ENCODE measurements around the gene XRN2.
"Not testable (repeated sequence)": the region's sequence is repeated elsewhere in the genome, so short reads cannot be mapped to it uniquely, and the experiment has no call there.

Gene XRN2

DNA sequence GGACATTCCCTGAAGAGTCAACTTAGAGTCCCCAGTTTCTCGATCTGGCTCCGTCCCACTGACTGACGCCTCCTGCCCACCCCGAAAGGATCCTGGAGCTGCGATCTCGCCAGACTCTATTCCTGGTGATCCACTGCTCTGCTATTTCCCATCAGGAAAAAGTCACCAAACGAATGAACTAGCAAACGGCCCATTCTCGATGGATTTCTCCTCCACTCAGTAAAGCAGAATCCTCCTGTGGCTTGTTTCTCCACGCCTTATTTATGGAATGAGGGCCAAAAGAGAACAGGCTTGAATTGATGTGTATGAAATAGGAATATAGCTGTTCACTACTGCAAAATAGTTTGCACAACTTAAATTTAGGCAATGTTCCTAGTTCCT, 88.8 kb downstream of the XRN2 start:
- no peak for DNase-seq

DNA sequence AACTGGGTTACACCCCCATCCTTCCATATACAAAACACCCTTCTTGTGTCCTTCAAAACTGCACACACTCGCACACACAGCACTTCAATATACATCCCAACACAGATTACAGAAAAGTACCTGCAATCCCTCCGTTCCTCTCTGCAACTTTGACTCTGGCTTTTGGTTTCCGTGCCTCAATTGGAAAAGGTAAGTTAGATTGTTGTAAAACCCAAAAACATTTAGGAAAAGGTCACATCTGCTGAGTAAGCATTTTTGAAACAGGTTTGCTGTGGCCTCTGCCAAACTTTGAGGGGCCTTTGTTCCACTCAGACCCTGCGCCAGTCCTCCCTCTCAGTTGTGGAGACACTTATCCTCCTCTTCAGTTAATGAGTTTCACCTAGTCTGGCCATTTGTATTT, 90.0 kb downstream of the XRN2 start:
- DNase-seq = no peak

DNA sequence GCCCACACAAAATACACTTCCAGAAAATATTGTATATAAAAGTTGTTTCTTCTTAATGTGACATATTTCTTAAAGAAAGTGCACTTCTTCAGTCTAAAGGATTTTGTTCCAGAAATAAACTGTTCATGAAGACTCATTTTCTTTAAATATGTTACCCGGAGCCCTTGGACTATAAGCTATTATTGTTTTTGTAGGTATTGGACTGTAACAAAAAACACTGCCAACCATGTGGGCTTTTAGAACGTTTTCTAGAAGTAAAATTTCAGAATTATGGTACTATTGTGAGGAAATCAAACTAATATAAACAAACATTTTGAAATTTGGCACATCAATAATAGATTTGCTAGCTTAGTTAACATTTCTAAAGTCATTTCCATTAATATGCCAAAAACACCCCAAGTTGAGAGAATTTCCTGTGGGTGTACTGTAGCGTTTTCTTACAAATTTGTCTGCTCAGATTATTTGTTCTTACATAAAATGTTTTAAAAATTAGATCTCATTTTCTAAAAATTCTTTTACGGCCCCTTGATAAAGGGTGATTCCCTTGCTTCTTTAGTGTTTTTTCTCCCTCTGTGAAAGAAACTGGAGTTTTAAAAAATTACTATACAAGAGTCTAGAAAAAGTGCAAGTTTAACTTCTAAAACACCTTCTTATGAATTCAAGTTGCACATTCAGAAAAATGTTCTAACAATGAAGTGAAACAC, 90.8 kb downstream of the XRN2 start:
- DNase-seq = no peak

DNA sequence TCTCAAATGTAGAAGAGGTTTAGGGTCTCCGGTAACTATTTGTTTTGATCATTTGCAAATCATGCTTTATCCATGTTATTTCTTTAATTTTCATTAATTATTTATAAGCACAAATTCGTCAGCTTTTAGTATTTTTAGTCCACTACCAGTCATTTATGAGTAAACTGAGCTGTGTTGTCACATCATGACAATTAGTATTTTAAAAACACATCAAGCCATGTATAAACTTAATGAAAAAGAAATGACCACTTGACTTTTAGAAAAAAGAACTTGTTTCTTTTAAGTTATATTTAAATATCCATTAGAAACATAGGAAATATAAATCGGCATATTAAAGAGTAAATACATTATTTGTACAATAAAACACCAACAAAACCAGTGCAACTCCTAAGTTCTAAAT, 91.4 kb downstream of the XRN2 start:
- no peak for DNase-seq

DNA sequence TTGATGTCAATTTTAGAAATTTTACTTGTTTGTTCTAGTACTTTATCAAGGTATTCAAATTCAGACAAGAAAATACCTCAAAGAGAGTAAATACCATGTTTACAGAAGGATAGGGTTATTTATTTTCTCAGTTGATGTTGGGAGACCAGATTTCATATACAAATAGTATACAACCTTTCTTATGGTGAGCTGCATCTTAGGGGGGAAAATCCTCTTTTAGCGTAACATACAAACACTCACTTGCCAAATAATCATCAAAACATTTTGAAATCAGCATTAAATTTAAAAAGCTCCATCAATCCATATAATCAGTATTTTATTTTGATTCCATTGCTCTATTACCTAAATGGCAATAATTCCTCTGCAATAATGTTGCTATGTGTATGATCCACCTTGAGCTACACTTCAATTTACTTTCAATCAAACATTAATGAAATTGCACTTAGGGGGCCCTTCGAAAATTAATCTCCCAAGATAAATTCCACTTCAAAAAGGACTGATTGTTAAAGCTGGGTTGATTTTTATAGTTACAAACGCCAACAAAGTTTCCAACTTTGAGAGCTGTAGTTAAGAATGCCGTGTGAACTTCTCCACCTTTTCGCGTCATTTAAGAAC, 92.0 kb downstream of the XRN2 start:
- no peak for DNase-seq

DNA sequence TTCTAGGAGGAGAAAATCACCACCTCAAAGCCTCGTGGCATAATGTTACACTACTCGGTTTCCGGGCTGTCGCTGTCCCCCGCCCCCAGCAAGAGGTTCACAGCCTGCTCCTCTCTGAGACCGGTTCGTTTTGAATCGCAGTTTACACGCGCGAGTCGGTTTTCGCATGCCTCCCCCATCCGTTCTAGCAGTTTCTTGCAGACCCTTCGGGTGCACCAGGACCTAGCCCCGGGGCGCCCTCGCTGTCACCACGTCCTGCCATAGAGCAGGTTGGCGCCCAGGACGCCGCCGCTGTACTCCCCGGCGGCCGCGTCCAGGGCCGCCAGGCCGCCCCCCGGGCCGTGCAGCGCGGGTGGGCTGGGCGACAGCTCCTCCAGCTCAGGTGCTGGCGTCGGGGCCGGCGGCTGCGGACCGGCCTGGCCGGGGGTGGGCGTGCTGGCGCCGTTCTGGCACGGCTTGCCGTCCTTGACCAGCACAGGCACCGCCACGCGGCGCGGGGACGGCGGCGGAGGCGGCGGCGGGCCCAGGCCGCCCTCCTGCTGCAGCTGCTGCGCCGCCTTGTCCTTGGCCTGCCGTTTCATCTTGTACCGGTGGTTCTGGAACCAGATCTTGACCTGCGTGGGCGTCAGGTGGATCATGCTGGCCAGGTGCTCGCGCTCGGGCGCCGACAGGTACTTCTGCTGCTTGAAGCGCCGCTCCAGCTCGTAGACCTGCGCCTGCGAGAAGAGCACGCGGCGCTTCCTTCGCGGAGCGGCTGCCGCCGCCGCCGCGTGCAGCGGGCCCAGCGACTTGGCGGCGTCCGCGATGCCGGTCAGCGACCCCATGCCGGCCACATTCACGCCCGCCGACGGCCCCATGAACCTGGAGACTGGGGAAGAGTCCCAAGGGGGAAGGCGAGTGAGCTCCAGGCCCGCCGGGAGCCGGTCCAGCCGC, 92.8 kb downstream of the XRN2 start:
- DNase-seq = no peak

DNA sequence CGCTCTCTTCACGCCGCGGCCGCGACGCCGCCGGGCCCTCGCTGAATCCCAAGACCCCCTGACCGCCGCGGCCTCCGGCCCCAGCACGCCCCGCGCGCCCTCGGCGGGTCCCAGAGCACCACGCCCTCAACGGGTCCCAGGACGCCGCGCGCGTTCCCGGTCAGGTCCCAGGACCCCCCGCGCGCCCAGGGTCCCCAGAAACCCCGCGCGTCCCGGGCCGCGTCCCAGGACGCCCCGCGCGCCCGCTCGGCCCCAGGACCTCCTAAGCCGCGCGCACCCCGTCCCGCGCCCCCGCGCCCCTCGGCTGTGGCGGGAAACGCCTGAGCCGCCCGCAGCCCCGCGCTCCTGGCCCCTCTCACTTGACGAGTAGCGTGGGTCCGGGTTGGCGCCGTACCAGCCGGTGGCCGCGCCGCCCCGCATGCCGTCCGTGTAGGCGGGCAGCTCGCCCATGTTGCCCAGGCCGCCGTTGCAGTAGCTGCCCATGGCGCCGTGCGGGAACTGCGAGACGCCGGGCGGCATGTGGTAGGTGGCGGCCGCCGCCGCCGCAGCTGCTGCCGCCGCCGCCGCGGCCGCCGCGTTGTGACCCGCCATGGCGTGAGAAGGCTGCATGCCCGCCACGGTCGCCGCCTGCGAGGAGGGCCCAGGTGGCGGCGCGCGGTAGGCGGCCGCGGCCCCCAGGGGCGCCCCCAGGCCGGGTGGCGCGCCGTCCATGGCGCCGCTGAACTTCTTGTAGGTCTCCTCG, 93.6 kb downstream of the XRN2 start:
- no peak for DNase-seq

DNA sequence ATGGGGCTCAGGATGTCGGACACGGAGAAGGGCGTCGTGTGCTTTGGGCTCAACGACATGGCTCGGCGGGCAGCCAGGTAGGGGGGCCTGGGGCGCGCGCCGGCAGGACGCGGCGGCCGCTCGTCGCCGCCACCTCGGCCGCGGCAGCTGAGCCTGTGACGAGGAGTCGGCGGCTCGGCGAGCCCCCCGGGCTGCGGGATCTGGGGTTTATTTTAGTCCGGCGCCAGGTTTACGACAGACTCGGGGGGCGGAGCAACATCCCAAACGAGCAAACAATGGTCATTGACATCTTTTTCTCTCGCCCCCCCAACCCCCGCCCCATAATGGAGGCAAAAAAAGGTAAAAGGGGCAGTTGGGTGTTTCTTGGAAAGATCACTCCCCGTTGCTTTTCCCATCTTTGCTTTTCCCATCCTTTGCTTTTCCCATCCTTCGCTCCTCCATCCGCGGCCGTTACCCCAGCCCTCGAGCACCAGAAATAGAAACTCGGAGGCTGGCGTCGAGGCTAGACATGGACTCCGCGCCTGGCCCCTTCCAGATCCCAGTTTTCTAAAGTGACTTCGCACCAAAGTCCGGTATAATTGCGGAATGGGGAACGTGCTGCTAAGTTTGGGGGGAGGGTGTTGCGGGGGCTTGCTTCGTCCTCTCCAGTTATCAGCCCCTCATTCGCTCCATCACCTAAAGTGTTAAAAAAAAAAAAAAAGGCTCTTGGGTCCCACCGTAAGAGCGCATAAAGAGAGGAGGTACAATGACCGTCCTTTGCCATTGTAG, 94.4 kb downstream of the XRN2 start, which contains the start of gene NKX2-4:
TSS of gene NKX2-4 (minus strand) at position 186 of the 768 bp plus-strand sequence. CDS start at position 59, 127 bp downstream.
- DNase-seq = no peak

DNA sequence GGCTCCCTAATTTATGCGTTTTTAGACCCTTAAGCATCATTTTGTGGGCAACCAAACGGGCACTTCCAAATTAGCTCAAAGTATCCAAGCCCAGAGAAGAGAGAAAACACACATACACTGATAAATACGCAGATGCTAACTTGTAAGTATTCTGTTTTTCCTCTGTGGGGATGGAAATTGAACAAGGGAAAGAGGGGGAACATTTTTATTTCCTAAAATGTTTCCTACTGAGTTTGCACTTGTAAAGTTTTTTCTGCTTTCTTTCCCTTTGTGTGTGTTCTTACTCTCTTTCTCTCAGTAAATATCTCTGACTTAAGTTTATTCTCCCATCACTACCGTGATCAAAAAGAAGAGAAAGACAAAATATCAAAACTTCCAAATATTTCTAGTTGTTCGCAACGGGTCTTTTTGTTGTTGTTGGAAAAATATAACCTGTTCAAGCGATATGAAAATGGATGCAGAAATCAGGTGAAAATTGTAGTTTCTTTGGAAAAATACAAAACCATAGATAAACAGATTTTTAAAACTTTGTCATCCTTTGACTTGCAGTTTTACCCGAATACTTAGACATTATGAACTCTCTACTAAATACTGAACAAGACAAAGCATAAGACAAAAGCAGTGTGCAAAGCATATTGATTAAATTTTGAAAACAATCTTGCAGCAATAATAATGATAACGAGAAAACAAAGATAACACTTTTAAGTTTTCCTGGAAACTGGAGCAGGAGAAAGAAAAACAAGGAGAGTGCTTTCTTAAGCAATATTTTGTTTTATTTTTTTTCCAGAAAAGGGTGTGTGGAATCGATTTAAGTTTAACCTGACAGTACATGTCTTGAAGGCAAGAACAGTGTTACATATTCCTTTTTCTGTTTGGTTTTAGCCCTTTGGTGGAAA, 95.2 kb downstream of the XRN2 start:
- DNase-seq = no peak

DNA sequence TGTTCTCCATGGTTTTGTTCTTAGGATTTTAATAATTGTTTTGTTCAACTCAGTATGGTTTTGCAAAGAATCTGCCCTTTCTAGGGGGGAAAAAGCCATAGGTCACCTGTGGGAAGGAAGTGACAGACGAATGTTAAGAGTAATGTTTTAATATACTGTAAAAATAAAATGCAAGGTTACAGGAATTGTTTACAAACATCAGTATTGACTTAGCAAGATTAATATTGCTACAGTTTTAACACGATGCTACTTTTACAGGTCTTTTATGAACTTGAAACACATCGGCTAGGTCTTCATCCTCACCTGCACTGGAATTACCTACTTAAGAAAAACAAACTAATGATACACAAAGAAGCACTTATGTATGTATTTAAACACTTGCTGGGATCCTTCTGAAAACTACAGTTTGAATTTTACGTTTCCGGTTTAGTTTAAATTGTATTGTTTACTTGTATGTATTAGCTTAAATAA, 95.9 kb downstream of the XRN2 start:
- DNase-seq = no peak

DNA sequence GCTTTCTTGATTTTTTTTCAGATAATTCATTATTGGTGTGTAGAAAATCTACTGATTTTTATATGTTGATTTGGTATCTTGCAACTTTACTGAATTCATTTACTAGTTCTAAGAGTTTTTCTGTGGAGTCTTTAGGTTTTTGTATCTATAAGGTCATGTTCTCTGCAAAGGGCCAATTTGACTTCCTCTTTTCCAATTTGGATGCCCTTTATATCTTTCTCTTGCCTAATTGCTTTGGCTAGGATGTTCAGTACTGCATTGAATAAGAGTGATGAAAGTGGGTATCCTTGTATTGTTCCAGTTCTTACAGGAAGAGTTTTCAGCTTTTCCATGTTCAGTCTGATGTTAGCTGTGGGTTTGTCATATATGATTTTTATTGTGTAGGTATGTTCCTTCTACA, 108.6 kb downstream of the XRN2 start:
- DNase-seq = no peak

DNA sequence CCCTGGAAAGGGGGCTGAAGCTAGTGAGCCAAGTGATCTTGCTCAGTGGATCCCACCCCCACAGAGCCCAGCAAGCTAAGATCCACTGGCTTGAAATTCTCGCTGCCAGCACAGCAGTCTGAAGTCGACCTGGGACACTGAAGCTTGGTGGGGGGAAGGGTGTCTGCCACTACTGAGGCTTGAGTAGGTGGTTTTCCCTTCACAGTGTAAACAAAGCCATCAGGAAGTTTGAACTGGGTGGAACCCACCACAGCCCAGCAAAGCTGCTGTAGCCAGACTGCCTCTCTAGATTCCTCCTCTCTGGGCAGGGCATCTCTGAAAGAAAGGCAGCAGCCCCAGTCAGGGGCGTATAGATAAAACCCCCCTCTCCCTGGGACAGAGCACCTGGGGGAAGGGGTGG, 110.9 kb downstream of the XRN2 start:
- not testable (repeated sequence) for DNase-seq

DNA sequence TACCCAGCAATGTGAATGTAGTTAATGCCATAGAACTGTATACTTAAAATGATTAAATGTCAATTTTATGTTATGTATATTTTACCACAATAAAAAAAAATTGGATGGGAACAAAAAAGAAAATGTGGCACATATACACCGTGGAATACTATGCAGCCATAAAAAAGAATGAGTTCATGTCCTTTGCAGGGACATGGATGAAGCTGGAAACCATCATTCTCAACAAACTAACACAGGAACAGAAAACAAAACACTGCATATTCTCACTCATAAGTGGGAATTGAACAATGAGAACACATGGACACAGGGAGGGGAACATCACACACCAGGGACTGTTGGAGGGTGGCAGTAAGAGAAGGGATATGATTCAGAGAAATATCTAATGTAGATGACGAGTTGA, 116.0 kb downstream of the XRN2 start:
- DNase-seq = not testable (repeated sequence)

DNA sequence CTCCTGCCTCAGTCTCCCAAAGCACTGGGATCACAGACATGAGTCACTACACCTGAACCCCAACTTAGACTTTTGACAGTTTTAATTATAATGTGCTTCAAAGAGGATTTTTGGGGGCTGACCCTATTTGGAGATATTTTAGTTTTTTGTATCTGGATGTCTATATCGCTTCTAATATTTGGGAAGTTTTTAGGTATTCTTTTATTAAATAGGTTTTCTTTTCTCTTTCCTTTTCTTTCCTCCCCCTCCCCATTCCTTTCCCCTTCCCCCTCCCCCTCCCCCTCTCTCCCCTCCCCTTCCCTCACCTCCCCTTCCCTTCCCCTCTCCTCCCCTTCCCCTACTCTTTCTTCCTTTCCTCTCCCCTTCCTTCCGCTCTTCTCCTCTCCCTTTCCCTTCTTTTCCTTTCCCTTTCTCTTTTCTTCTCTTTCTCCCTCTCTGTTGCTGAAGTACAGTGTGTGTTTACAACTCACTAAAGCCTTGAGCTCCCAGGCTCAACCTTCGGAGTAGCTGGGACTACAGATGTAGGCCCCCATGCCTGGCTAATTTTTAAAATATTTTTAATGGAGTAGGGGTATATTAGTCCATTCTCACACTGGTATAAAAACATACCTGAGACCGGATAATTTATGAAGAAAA, 118.6 kb downstream of the XRN2 start:
- DNase-seq = no peak

DNA sequence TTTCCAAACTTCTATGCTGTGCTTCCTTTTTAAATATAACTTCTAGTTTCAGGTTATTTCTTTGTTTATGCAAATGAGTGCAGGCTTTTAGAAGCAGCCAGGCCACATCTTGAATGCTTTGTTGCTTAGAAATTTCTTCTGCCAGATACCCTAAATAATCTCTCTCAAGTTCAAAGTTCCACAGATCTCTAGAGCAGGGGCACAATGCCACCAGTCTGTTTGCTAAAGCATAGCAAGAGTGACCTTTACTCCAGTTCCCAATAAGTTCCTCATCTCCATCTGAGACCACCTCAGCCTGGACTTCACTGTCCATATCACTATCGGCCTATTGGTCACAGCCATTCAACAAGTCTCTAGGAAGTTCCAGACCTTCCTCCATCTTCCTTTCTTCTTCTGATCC, 120.6 kb downstream of the XRN2 start:
- not testable (repeated sequence) for DNase-seq

DNA sequence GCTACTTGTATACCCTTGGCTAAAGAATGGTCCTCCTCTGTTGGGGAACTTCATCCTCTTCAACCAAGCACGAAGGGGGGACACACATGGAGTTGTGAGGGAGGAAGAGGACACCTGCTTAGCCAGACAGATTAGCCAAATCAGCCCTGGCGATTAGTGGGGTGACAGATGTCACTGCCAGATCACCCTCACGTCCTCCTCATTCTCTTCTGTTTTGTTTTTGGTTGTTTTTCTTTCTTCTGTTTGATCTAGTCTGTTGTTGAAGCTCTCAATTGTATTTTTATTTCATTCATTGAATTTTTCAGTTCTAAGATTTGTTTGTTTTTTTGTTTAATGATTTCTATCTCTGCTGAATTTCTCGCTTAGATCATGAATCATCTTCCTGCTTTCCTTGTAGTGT, 121.7 kb downstream of the XRN2 start:
- no peak for DNase-seq

DNA sequence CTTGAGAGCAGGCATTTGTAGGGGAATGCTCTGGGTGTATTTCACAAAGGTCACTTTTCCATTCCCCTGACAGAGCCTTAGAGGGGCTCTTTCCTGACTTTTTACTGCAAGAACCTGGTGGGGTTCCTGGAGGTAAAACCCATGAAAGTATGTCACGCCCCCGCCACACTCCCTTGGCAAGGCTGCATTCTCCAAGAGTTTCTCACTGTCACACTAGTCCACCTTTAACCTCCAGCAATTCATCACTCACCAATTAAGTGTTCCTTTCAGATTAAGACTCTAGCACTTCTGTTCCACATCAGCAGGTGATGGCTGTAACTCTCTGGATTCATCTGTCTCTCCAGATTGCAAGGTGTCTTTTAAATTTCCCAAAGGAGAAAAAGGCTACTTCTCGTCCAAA, 126.9 kb downstream of the XRN2 start:
- DNase-seq = no peak

DNA sequence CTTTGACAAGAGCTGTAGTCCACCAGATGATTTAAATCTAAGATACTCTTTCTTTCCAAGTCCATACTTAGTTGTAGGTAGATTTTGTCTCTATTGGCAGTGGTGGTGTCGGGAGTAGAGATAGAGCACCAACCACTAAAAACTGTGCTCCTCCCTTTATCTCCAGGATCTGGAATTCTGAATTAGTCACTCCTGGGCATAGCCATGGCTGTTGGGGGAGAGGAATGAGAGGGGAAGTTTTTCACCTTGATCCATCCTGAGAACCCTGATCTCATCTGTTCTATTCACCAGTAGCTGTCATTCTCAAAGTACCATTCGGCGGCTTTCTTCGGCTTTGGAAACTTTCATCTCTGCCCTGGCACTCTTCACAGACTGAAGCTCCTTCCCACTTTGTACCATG, 129.8 kb downstream of the XRN2 start:
- DNase-seq = no peak

DNA sequence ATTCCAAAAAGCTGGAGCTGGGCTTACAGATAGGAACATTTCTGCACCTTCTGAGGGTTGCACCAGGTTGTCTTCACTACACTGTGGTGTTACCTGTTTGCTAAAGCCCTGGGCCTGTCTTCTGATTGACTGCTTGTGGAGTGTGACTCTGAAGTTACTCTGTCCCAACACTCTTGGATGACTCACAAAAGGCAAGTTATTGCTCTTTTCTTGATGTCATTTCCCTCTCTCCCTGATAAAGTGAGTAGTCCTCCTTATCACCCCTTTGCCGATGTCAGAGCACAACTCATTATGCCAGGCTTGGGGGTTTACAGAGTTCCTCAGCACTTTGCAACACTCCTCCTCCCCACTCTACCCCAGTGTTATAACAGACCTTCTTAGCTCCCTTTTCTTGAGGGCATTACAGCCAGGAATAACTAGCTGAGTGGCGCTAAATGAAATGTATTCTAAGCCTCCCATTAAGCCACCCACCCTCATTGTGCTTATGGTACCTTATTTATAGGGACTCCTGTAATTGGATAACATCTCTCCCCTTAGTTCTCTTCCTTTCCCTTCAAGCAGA, 130.3 kb downstream of the XRN2 start:
- no peak for DNase-seq

DNA sequence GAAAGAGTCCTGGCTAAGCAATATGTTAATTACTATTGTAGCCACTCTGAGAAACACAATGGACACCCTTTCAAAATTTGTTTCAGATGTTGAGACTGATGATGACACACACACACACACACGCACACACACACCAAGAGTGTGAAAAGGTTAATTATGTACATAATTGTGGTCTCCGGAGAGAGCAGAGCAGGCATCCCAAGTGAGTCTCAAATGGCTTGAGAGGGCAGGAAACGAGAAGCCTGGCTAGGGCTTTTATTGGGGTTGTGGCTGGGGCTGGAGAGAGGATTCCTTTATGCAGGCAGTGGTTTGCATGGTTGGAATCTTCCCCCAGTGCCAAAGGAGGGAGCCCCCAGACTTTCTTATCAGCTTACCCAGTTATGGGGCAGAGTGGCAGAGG, 132.4 kb downstream of the XRN2 start:
- no peak for DNase-seq

All from hippocampal formation (tissue), 2 donors.